Measurements from ENCODE around the gene RFTN1.
"Not testable (repeated sequence)": the region's sequence is repeated elsewhere in the genome, so short reads cannot be mapped to it uniquely, and the experiment has no call there.

The RFTN1 gene

GRCh38 chr3:16318176-16318575 is 195.3 kb downstream of the RFTN1 start:
- DNase-seq, result no peak

DNA sequence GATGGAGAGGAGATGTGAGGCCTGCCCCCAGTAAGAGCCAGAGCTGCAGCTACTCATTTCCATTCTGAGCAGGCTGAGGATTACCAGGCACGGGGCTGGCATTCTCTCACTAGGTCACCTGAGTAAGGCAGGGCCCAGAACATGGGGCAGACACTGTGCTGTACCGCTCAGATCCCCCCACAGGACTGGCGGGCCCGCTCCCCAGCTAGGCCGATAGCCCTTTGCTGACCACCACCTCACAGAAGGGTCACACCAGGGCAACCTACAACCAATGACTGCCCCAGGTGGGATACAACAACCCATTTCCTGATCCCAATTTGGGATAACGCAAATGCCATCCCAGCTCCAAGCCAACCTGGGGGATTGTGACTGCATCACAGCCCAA is 195.9 kb downstream of the RFTN1 start:
- DNase-seq, result no peak

- DNase-seq, result no peak
These were observed 196.5 kb downstream of the RFTN1 start for GRCh38 chr3:16316847-16317560.

GRCh38 chr3:16316396-16316795 is 197.1 kb downstream of the RFTN1 start:
- DNase-seq, result no peak

- DNase-seq, result no peak
These were observed 197.9 kb downstream of the RFTN1 start for GRCh38 chr3:16315623-16316022.

- DNase-seq, result no peak
These were observed 199.4 kb downstream of the RFTN1 start for GRCh38 chr3:16313886-16314645.

GRCh38 chr3:16311960-16312451 is 201.5 kb downstream of the RFTN1 start:
- DNase-seq, result no peak

- not testable (repeated sequence) for DNase-seq
These were observed 203.0 kb downstream of the RFTN1 start for GRCh38 chr3:16310486-16310885.

GRCh38 chr3:16309558-16309957 is 203.9 kb downstream of the RFTN1 start:
- no peak for DNase-seq

GRCh38 chr3:16308727-16309126 is 204.8 kb downstream of the RFTN1 start:
- DNase-seq, result no peak

DNA sequence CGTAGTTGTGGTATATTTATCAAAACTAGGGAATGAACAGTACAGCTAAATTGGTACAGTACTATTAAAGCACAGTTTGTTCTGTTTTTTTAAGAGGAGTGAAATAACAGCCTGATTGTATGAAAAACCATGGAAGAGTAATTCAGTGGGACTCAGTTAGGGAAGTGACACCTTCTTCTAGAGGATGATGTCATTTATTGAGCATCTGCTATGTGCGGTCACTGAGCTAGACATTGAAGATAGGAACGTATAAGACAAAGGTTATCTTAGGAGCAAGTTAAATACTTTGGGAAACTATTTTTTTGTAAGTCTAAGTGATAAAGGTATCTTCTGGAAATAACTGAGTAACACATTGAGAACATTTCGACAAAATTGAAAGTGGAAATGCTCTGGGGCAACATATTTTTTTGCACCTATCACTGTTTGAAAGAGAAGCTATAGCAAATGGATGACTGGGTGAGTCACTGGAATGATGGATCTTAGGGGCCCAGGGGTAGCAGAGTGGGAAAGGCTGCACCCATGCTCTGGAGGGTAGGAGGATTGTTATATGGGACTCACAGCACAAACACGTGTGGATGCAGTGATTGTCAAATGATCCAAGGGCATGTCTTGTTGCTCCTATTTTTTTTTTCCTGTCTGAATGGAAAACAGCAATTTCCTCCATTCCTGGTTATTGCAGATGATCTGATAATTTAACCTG is 205.5 kb downstream of the RFTN1 start:
- no peak for DNase-seq

- no peak for DNase-seq
These were observed 208.4 kb downstream of the RFTN1 start for GRCh38 chr3:16305111-16305541.

DNA sequence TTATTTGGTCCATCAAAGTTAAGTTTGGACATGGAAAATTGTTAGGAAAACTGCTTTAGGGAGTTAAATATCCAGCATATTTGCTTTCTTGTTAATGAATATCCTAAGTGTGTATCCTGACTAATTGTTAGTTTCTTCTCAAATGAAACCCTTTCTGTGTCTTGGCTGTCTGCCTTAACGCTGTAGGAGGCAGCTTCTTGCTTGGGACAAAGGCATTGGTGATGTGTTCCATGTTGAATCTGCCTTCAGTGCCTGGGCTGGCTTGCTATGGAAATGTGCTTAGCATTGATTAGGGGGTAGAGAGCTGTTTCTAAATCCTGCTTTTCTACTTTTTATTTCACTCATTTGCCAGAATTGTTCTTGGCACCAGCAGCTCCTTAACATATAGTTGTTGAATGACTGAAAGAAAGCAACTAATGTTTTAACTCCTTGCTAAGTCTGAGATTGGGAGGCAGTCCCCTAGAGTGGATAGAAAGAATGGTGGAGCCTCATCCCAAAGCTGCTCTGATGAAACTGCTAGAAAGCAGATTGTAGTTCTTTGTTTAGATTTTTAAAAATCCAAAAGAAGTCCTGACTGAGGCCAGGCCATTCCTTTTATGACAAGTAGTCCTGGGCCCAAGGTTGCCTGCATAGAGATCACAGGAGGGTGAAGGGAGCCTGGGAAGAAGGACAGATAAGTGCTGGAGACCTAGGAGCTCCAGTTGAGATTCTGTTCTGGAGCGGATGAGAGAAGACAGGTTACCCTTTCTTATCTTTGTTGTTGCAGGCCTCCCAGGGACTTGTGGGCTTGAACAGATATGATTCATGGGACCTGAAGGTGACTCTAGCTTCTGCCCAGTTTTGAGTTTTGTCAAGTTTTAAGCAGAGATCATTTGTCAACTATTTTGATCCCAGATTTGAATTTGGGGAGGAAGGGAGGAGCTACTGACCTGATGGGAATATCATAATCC is 209.2 kb downstream of the RFTN1 start:
- no peak for DNase-seq

DNA sequence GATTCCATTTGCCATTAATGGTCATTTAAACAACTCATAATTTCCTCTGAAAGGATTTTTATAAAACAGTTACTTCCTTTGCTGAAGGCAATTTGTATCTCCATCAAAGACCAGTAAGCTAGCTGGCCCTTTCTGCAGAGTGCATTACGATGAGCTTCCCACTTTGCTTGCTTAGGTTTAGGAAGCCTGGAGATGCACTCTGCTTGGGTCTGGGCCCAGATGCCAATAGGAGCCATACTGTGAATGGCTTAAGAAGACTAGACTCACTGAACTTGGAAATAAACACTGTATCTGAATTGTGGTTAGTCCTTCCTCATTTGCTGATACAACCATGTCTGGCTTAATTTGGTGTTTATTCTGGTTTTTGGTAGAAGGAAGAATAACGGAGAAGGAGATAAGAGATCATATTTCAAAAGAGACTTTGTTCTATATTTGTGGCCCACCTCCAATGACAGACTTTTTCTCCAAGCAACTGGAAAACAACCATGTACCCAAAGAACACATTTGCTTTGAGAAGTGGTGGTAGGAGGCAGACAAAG is 210.4 kb downstream of the RFTN1 start:
- DNase-seq, result no peak

- DNase-seq, result no peak
These were observed 211.3 kb downstream of the RFTN1 start for GRCh38 chr3:16302082-16302631.

GRCh38 chr3:16301507-16301906 is 212.0 kb downstream of the RFTN1 start:
- no peak for DNase-seq

- no peak for DNase-seq
These were observed 212.6 kb downstream of the RFTN1 start for GRCh38 chr3:16300881-16301359.

GRCh38 chr3:16300307-16300706 is 213.2 kb downstream of the RFTN1 start:
- no peak for DNase-seq

DNA sequence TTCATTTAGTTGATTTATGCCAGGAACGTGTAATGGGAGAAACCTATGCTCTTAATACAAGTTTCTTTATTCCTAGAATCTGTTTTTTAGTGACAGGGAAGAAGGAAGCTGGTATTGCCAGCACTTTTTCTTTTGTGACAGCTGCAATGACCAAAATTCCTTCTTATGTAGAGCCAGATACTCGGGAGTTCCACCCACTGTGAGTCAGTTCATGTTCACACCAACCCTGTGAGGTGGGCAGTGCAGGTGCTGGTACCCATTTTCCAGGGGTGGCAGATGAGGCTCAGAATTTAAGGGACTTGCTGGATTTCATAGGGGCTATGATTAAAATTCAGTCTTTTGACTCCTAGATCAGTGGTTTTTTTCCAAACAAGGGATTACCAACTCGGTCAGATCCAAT is 213.8 kb downstream of the RFTN1 start:
- no peak for DNase-seq

GRCh38 chr3:16298891-16299290 is 214.6 kb downstream of the RFTN1 start:
- no peak for DNase-seq

DNA sequence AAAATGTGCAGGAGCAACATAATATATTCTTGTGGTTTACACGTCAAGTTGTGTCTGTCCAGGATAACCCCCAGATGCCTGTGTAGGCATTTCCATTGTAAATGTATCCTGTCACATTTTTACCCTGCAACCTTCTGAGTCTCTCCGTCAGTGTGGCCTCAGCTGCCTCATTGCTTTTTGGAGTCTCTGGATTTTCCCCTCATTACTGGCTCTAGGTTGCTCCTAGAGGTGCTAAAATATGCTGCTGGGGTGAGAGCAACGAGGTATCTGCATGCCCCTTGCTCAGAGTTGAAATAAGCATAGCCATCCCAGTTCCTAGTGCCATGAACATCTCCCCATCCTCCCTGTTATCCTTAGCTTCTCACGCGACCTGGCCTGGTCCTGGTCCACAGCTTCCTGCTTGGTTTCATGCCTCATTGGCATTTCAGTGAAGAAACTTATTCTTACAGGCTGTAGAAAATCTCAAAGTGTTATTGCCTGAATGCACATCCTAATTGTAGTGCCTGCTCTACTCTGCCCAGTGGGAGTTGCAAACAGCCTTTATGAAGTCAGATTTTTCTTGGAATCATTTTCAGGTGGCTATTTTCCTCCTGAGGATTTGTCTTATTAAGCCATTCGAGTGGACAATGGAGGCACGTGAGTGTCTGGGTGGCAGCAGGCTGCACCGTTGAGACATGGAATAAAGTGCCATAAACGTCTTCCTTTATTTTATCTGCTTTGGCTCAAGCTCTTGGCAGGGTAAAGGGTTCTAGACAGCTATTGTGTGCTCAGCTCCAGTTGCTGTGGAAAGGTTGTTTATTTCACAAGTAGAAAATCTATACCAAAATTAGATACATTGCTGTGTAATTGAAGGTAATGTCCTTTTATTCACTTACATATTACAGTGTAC is 215.3 kb downstream of the RFTN1 start:
- DNase-seq, result no peak

Measured in NCI-H1417 treated with DMSO at 0.1 percent for 48 hours (cell line).